Bronchial epithelial cell (primary cell): ENCODE measurements around the gene RASL12. TPM values are rescaled to one million over a fixed set of nuclear protein-coding genes. Genes with fewer than 3 reads are reported as not detected.
"Not testable (repeated sequence)": the region's sequence is repeated elsewhere in the genome, so short reads cannot be mapped to it uniquely, and the experiment has no call there.

ENCODE experiments used
- DNase-seq: peaks from one replicate; pipeline ENCODE4 v3.0.0-alpha.2; 2010; ENCODE audit warnings: low read depth
- FAIRE-seq: peaks from 2 replicates; lab custom pipeline; 2011; peaks lifted over from hg19 to GRCh38; lab: Jason Lieb, UNC
- H3K27me3 ChIP-seq: 2 replicates; pipeline ENCODE4 v1.5.1; 2011; ENCODE audit warnings: low read length; ENCODE audit not compliant: control insufficient read depth, insufficient read depth
- H3K36me3 ChIP-seq: 2 replicates; pipeline ENCODE4 v1.5.1; 2011; ENCODE audit warnings: low read length; ENCODE audit not compliant: control insufficient read depth, insufficient read depth
- H3K4me3 ChIP-seq: 2 replicates; pipeline ENCODE4 v1.5.1; 2011; ENCODE audit warnings: mild to moderate bottlenecking, low read depth, low read length, control low read depth
- CTCF ChIP-seq: IDR thresholded peaks from 2 replicates; pipeline ENCODE4 v1.5.1; 2011; ENCODE audit warnings: mild to moderate bottlenecking, moderate library complexity, low read length, control low read depth, inconsistent platforms; ENCODE audit not compliant: insufficient read depth, severe bottlenecking
- total RNA-seq: library from RNA; depleted of rRNA; stranded (reverse); fragments of >200 nt; gene quantifications from 2 replicates; pipeline ENCODE4 v1.2.1, GENCODE V29; 2014

RASL12 gene
- total RNA-seq, 1 donor from 2014 or later = not detected

- no peaks in the 10 kb centered on the region for H3K27me3 ChIP-seq
- no peak for TF ChIP-seq CTCF
- no peak overlapping the region for H3K4me3 ChIP-seq
- DNase-seq (no peak), FAIRE-seq (no peak)
- peaks cover 9% of the 10 kb centered on the region for H3K36me3 ChIP-seq
These were observed 26.7 kb upstream of the RASL12 start for GRCh38 chr15:65094294-65094995.

- H3K36me3 ChIP-seq, H3K4me3 ChIP-seq, DNase-seq, H3K27me3 ChIP-seq, FAIRE-seq: not testable (repeated sequence)
These were observed 26.0 kb upstream of the RASL12 start for GRCh38 chr15:65093793-65094170.

GRCh38 chr15:65092911-65093792, 25.4 kb upstream of the RASL12 start:
- TF ChIP-seq CTCF = no peak
- FAIRE-seq = no peak
- DNase-seq = no peak
- no peaks in the 10 kb centered on the region for H3K27me3 ChIP-seq
- H3K4me3 ChIP-seq = no peak overlapping the region
- no peaks in the 10 kb centered on the region for H3K36me3 ChIP-seq

- TF ChIP-seq CTCF = no peak
- FAIRE-seq (no peak), DNase-seq (no peak)
- no peaks in the 10 kb centered on the region for H3K27me3 ChIP-seq
- H3K36me3 ChIP-seq = no peaks in the 10 kb centered on the region
- no peak overlapping the region for H3K4me3 ChIP-seq
These were observed 24.4 kb upstream of the RASL12 start for GRCh38 chr15:65091946-65092770.

- Histone ChIP-seq H3K36me3 (no peaks in the 10 kb centered on the region), H3K4me3 (no peak overlapping the region), H3K27me3 (no peaks in the 10 kb centered on the region)
- FAIRE-seq = no peak
- no peak for TF ChIP-seq CTCF
- no peak for DNase-seq
These were observed 21.5 kb upstream of the RASL12 start for GRCh38 chr15:65089206-65089824.
